HG03521 (cell line): ENCODE results near the gene JAK2.
"Not testable (repeated sequence)": the region's sequence is repeated elsewhere in the genome, so short reads cannot be mapped to it uniquely, and the experiment has no call there.

Source experiments
- ATAC-seq: cut with Tn5 transposase; IDR thresholded peaks from one replicate; pipeline ENCODE4 v1.9.1; 2021; ENCODE audit warnings: mild to moderate bottlenecking, moderate library complexity; ENCODE audit not compliant: unreplicated experiment

JAK2 gene

DNA sequence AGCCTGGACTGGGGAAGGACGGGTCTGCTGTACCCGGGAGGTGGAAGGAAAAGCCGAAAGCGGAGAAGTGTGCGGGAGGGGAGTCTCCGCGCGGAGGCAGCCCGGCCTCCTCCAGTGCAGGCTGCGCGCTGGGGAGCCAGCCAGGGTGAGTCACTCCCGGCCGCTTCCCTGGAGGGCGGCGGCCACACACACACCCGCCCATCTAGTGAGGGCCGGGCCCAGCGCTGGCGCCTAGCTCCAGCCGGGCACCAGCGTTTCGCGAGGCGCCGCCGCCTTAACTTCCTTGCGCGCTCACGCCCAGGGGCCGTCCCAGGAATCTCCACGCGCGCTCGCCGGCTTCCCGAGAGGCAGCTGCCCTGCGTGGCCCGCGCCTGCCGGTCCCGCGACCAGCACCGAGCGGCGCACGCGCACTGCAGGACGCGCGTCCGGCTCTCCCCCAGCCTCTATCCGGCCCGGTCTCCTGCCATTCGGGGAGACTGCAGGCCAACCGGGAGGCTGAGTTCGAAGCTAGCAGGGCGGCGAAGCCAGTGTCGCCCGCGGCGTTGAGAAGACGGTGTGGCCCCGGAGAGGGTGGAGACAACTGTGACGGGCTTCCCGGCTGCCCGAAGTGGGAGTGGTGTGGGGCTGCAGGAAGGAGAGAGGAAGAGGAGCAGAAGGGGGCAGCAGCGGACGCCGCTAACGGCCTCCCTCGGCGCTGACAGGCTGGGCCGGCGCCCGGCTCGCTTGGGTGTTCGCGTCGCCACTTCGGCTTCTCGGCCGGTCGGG is at the start of gene JAK2:
TSS of gene JAK2 (plus strand) at position 652 of the 765 bp plus-strand sequence. CDS start 36,716 bp downstream, outside the sequence.
- peak; percentile 60 for ATAC-seq

DNA sequence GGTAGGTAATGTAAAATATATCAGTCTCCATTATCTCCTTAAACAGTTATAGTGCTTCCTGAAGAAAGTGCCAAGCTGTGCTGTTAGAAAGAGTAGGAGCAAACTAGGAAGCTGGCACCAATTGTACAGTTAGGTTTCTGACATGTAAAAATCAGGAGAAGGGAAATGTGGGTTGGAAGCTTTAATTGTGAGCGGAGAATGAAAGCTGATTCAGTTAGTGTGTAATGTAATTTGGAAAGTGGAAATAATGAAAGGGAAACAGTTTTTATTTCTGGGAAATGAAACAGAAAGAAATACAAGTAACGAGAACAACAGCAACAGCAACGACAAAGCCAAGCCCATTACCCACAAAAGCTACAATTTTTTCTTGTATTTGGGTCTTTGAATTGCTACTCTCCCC is 48.8 kb upstream of the JAK2 start:
- no peak for ATAC-seq

DNA sequence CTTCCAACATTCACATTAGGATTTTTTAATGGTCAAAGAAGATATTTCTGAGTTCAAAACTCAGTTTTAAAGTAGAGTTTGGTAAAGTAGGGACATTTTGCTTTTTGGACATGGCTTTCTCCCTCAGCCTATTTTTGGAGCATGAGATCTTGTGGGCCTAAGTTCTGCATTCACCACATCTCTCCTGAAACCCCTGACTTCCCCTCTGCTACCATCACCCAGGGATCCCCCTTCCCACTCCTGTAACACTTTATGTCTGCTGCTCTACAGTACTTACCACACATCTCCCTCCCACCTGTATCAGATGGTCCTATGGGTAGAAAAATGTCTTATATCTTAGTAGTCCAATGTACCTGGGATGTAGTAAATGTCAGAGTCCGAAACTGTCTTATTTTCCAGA is 48.2 kb upstream of the JAK2 start:
- ATAC-seq: no peak

DNA sequence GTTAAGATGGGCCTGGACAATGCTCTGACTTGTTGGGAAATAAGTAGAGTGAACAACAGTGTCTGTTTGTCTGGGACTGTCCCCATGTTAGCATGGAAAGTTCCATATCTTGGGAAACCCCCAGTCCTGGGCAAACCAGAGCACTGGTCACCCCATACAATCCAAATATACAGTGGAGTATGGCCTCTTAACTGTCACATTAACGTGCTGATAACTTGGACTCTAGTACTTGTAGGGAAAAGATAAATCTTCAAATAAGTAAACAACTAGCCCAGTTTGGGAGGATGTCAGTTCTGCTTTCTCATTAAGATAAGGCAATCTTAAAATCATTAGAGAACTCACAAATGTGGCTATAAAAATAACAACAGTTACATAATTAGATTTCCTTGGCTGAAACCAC is 47.6 kb upstream of the JAK2 start:
- no peak for ATAC-seq

DNA sequence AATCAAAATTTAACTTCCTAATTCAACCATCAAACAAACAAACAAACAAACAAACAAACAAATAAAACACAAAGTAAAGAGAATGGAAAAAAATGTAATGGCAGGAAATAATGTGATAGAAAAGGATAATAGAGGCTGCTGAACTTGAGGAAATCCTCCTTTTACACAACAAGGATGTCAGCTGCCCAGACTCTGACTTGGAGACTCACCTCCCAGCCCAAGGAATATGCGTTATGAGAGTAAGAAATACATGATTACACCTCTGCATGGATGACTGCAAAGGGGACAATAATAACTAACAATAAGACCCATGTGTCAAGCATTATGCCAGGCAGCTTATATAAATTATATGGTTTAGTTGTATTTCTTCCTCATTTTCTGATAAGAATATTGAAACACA is 46.6 kb upstream of the JAK2 start:
- no peak for ATAC-seq

DNA sequence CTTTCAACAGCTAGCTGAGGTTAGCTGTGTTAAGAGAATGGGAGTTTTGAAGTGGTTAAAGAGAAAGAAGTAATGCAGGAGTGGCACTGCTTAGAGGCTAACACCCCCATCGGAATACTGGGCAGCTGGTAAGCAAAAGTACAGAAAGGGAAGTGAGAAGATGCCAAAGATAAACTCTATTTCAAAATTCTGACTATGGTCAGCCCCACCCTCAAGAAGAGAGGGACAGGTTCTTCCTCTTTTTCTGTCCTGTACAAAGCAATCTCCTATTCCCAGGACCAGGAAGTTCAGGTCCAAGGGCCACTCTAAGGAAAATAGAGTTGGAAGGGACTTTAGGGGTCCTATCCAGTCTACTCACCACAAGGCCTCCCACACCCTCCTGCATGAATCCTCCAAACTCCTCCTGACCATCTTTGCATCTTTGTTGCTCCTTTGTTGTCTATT is 45.9 kb upstream of the JAK2 start:
- ATAC-seq: peak; percentile 83

DNA sequence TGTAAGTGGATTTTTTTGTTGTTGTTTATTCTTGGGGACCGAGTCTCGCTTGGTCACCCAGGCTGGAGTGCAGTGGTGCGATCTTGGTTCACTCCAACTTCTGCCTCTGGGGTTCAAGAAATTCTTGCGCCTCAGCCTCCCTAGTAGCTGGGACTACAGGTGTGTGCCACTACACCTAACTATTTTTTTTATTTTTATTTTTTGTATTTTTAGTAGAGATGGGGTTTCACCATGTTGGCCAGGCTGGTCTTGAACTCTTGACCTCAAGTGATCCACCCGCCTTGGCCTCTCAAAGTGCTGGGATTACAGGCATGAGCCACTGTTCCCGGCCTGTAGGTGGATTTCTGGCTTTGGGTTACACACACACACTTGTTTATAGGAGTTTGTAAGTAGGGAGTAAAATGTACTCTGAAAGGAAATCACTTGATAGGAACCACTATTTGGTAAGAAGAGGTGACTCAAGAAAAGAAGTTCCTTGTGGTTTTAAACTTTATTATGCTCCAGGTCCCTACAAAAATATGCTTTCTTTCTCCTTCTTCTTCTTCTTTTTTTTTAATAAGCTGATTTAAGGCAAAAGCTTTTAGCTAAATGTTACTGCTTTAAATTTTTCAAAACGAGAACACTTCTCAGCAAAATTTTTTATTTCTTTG is 42.9 kb upstream of the JAK2 start:
- not testable (repeated sequence) for ATAC-seq

DNA sequence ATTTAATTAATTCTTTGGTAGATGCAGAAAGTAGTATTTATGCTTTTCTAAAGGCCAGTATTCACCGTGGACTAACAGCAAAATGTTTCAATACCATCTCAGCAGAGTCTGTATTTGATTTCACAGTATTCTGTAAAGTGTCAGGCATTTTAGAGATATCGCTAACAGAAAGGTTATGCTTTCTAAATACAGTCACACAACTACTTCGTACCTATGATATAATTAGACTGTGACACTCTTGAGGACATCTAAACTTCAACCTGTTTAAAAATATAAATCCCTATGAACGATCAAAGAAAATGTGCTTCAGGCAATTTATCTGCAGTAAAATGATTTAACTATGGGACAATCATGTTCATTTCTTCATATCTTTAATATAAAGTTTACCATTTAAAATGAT is 41.7 kb upstream of the JAK2 start:
- no peak for ATAC-seq

DNA sequence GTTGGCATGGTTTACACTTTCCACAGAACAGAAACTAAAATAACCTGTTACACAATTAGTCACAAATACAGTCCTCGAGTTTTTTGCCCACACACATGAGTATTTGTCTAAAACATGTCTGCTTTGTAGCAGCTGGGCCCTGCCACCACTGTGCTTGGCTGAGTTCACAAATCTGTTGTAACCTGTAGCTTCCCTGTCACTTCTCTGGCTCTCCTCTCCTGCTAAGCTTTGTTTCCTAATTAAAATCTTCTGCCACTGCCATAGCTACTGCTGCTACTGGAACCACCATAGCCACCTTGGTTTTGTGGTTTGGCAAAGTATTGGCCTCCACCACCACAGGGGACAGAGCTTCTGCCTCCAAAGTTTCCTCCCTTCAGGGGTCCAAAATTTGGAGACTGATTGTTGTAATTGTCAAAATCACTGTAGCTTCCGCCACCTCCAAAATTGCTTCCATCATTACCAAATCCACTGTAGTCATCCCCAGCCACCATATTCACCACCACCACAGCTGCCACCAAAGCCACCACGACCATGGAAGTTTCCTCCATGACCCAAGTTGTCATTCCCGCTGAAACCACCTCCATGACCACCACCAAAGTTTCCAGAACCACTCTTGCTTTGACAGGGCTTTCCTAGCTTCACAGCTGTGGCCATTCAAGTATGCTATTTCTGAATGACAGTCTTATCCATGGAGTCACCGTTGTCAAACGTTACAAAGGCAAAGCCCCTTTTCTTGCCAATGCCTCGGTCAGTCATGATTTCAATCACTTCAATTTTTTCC is 40.5 kb upstream of the JAK2 start:
- not testable (repeated sequence) for ATAC-seq

DNA sequence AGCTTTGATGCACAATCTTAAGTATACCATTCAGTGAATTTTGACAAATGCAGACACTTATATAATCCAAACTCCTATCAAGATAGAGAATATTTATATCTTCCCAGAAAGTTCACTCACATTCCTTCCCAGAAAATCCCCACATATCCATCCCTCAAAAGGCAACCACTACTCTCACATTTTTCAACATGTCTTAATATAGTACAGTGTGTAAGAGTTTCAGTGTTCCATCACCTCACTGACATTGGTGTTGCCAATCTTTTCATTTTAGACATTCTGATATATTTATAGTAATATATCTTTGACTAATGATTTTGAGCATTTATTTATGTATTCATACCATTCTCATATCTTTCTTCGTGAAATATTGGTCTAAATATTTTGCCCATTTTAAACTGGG is 38.1 kb upstream of the JAK2 start:
- ATAC-seq: no peak

DNA sequence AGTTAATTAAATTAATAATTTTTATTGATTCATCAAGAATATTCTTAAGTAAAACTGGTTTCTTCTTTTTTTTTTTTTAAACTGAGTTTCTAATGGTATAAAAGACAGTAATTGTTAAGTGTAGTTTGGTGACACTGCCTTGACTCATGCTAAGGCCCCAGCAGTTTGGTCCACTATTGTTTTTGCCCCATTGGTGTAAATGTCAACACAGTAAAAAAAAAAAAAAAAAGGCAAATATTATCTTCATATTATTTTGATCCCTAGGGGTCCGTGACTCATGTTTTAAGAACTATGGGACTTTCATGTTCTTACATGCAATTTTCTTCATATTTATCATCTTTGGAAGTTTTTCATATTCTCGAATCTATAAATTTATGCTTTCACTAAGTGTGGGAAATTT is 29.2 kb upstream of the JAK2 start:
- no peak for ATAC-seq

DNA sequence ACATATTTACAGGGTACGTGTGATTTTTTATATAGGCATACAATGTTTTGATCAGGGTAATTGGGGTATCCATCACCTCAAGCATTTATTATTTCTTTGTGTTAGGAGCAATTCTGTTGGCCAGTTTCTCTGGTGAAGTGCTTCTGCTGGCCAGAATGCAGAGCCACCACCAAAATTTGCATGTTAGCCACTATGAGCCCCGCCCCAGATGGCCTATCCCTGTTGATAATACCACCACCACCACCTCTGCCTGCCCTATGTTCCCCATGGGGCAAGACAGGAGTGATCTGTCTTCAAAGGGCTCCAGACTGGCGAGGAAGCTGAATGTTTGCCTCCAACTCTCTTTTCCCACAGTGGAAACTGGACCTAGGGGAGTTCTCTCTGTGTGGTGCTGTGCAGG is 26.0 kb upstream of the JAK2 start:
- no peak for ATAC-seq

DNA sequence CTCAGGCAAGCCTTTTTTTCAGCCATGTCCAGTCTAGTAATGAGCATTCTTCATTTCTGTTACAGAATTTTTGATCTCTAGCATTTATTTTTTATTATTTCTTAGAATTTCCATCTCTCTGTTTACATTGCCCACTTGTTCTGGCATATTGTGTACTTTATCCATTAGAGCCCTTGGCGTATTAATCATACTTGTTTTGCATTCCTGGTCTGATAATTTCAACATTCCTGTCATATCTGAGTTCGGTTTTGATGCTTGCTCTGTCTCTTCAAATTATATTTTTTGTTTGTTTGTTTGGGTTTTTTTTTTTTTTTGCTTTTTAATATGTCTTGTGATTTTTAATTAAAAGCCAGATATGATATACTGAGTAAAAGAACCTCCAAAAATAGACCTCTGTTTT is 23.0 kb upstream of the JAK2 start:
- no peak for ATAC-seq

DNA sequence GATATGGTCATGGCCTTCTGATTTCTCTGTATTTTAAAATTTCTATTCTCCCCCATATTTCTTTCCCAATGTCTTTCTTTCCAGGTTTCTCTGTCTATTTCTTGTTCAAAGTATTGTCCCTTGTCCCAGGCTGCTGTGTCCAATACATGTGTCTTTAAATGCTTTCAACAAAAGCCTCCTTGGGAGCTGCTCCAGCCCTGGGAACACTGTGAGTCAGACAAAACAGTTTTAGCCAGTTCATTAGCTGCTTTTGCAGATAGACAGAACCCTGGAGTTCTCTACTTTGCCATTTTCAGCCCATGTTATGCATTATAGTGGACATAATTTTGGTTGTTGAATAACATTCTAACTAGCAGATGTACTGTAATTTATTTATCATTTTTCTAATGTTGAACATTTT is 20.5 kb upstream of the JAK2 start:
- no peak for ATAC-seq

DNA sequence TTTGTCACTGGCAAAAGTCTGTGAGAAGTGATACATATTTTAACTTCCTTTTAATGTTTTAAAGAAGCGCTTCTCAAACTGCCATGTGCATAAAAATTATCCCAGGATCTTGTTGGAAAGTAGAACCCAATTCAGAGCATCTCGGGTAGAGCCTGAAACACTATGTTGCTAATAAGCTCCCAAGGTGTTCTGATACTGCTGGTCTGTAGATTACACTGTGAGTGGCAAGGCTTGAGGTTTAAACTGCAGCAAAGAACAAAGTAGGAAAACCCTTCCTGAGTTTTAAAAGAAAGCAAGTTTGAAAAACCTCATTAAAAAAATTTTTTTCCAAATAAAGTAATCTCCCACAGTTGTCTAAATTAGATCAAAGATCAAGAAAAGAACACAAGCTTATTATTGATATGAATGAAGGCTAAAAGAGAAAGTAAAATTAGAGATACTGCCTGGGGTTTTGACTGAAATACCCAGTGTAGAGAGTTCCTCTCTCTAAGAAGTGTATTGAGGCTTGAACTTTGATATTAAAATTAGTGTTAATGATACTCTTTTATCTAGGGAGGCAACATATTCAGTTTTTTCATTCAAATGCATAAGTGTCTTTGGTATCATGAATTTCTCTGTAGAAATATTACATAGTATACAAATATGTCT is 19.8 kb upstream of the JAK2 start:
- ATAC-seq: no peak

DNA sequence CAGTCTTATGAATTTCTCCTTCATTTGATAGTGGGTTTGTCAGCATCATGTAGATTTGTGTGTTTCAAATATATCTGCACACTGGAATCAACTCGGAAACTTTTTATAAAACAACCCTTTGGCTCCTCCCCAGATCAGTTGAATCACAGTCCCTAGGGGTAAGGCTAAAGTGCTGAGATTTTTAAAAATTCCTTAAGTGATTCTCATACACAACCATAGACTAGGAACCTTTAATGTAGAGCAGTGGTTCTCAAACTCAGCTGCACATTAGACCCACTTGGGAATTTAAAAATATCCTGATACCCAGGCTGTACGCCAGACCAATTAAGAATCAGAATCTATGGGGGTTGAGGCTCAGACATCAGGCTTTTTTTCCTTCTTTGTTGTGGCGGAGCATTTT is 17.5 kb upstream of the JAK2 start:
- ATAC-seq: no peak

DNA sequence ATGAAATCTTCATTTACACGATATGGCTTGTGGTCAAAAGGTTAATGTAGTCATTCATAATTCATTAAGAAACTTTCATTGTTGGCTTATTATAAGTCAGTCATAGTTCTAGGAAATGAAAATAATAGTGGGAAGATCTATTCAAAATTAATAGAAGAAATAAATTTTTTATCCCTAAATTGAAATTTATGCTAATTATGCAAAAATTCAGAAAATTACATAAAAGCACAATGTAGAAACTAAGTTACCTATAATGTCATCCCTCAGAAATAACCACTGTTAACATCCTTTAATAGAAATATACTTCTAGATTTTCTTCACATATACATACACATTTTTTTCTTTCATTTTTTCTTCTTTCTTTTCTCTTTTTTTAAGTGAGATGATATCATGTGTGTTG is 15.9 kb upstream of the JAK2 start:
- ATAC-seq: no peak

DNA sequence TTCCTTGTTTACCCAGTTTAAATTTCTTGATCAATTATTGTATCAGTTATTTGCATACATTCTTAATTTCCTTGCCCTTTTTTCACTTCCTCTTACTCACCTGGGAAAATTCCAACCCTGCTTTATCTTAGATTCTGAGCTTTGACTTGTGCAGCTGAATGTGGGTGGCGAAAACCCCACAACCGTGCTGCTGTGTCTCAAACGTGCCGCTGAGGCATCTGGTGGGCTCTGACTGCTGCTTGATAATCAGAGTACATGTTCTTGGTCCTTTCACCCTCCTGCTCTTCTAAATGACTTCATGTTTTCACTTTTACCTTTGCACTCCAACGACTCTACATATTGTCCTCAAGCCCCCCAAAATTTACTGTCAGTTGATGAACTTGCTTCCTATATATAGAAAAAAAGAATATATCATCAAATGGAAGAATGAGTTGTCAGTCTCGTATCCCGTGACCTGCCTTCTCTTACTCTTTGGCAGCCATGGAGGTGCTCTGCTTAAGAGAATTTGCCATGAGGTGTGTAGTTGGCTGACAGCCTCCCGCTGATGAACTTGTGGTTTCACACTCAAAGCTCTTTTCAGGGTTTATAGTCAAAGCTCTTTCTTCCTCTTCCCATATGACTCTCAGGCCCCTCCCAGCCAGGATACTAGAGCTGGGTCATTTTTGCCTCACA is 14.0 kb upstream of the JAK2 start:
- ATAC-seq: peak; percentile 78

DNA sequence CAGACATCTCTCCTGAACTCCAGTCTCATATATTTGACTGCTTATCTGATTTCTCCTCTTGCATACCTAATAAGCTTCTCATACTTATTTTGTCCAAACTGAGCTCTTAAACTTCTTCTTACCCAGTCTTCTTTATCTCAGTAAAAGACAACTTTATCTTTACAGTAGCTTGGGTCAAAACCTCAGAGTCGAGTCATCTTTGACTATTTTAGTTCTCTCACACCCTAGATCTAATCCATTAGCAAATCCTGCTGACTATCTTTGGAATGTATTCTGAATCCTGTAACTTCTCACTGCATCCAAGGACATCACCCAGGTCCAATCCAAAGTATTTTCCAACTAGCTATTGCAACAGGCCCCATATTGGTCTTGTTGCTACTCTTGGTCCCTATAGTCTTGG is 11.8 kb upstream of the JAK2 start:
- ATAC-seq: no peak

DNA sequence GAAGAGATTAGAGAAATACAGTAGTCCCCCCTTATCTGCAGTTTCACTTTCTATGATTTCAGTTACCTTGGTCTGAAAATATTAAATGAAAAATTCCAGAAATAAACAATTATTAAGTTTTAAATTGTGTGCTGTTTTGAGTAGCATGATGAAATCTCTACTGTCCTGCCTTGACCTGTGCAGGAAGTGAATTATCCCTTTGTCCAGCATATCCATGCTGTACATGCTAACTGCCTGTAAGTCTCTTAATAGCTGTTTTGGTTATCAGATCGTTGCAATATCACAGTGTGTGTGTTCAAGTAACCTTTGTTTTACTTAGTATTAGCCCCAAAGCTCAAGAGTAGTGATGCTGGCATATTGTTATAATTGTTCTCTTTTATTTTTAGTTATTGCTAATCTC is 11.2 kb upstream of the JAK2 start:
- no peak for ATAC-seq

DNA sequence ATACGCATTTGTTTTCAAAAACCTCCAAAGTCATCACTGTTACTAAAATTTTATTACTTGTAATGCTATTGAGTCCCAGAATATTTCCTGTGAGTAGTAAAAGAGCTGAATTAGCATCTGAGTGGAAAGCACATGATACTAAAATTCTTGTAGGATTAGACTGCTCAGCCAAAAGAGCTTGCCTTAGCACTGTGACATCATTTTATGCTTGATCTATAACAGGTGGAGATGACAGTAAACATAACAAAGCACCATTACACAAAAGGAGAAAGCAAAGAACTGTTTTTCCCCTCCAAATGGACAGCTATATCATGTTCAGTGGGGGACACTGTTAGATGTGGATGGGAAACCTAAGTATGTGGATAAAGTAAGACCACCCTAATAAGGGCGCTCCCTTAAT is 5.8 kb upstream of the JAK2 start:
- ATAC-seq: no peak
